Raji (cell line): ENCODE measurements around the gene SLC25A3.

ENCODE experiments used
- POLR2A ChIP-seq: IDR thresholded peaks from 2 replicates; pipeline ENCODE4 v1.6.1; 2011; ENCODE audit warnings: low read depth, low read length, control low read depth; ENCODE audit not compliant: insufficient read depth

SLC25A3 gene

DNA sequence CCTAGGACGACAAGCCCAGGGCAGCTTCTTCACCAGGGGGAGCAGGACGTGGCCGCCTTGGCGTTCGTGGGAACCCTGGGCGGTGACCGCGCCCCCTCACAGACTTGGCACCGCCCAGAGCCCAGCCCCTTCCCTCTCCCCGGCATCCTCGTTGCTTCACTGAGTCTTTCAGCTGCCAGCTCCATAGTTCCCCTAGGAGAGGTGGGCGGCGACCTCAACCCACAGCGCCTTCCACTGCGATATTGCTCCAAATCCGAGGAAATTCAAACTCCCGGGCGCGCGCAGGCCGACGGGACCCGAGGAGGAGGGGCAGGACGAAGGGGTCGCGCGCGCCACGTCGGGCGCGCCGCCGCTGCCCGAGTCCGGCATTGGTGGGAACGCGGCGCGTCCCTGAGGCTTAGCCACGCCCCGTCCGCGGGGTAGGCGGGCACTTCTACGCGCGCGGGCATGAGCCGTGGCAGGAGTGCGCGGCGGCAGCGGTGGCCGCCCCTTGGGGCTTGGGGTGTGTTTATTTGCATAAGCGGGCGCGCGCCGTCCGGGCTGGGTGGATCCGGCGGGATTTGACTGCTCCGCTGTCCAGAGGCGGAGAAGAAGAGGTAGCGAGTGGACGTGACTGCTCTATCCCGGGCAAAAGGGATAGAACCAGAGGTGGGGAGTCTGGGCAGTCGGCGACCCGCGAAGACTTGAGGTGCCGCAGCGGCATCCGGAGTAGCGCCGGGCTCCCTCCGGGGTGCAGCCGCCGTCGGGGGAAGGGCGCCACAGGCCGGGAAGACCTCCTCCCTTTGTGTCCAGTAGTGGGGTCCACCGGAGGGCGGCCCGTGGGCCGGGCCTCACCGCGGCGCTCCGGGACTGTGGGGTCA is 51.5 kb downstream of the SLC25A3 start, which contains the start of the genes APAF1 and IKBIP:
APAF1 (plus strand) TSS at position 579 of the 860 bp plus-strand sequence. CDS start 3,070 bp downstream, outside the sequence.
IKBIP (minus strand) TSS at position 77 of the 860 bp plus-strand sequence. CDS start 87 bp downstream, outside the sequence.
- peak; percentile 61 for TF ChIP-seq POLR2A

DNA sequence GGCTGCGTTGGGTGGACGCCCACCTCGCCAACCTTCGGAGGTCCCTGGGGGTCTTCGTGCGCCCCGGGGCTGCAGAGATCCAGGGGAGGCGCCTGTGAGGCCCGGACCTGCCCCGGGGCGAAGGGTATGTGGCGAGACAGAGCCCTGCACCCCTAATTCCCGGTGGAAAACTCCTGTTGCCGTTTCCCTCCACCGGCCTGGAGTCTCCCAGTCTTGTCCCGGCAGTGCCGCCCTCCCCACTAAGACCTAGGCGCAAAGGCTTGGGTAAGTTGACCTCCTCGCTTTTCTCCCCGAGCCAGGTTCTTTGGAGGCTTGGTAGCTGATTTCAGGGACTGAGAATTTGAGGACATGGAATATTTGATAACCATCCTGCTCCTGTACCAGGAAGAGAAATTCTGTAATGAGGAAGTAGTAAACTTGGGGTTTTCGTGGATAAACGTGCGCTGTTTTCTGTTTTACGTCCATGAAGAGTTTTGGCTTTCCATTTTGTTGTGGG is 52.1 kb downstream of the SLC25A3 start:
- TF ChIP-seq POLR2A, result no peak

DNA sequence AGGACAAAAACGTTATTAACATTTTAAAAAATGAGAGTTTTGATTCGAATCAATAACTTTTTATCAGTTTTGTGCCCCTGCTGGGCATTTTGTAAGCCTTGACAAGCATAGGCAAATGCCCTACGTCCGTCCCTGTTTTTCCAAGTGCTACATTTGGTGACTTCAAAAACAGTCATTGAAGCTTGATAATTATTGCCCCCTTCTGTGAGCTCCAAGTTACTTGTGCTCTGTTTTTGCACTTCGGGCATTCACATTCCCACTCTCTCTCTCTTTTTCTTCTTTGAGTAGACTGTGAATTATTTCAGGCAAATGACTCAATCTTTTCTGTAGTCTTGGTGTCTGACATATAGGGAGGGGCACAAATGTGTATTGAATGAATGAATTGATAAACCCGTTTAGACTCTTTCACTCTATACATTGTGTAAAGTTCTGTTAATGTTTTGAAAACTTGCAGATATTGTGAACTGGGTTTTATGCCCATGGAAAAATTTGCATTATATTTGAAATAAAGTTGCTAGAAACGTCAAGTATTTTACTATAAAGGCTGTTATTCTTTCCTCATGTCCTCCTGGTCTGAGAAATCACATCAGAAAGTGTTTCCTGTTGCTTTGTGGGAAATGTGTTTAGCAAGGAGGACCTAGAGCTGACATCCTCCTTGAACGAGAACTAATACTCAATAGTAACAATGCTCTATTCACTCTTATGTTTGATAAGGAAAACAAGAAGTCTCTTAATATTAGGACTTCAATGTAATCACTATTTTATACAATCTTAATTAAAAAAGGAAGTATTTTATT is 53.0 kb downstream of the SLC25A3 start:
- TF ChIP-seq POLR2A, result no peak

DNA sequence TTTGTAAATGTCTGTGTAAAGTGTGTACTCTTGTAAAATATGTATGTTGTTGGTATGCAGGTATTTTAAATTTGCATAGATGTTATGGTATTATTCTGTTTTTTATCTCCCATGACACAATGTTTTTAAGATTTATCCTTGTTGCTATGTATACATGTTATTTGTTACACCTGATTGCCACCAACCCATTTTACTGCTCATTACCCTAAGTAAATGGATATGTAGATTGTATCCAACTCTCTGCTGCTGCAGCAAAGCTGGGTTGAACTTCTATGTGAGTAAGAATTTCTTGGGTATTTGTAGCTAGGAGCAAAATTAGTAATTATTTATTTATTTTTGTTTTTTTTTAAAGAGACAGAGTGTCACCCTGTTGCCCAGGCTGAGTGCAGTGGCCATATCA is 57.8 kb downstream of the SLC25A3 start:
- TF ChIP-seq POLR2A, result no peak

DNA sequence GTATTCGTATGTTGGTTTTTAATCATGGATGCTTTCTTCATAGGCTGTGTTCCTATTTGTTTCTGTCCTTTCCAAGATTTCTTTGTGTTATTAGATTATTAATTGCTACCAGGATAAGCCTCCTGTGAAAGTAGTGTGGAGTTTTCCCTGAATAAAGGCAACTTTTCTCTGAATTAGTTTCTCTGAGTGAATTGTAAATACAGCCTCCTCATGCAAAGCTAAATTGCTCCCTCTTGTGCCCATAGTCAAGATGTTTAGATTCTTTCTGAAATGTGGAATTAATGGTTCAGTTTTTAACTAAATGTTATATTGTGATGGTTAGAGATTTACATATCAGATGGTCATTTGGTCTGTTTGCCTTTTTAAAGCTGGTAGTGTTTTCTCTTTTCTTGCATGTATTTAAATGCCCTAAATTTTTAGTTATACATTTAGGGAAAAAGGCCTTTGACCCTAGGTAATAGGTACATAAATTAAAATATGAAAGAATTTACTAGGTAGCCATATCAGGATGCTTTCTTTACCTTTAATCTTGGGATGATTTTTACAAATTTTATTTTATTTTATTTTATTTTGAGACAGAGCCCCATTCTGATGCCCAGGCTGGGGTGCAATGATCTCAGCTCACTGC is 60.5 kb downstream of the SLC25A3 start:
- TF ChIP-seq POLR2A, result no peak
